HepG2 (cell line): ENCODE data around the gene STUM. TPM values are rescaled to one million over a fixed set of nuclear protein-coding genes. Genes with fewer than 3 reads are reported as not detected.

Experiments
- CHCHD3 ChIP-seq: sonication (generic); formaldehyde crosslinking; IDR thresholded peaks from 2 replicates; pipeline ENCODE4 v1.8.0; 2022; ENCODE audit warnings: mild to moderate bottlenecking, missing genetic modification reagents, moderate library complexity
- CREB3 ChIP-seq: sonication (generic); formaldehyde crosslinking; IDR thresholded peaks from 2 replicates; pipeline ENCODE4 v1.5.0; 2020; ENCODE audit warnings: missing genetic modification reagents
- DMAP1 ChIP-seq: IDR thresholded peaks from 2 replicates; pipeline ENCODE4 v1.6.1; 2016
- DPF2 ChIP-seq: sonication (generic); formaldehyde crosslinking; IDR thresholded peaks from 2 replicates; pipeline ENCODE4 v1.4.0; 2020; ENCODE audit warnings: mild to moderate bottlenecking, low read depth, missing genetic modification reagents, borderline replicate concordance
- FOXO1 ChIP-seq: sonication (generic); formaldehyde crosslinking; IDR thresholded peaks from 2 replicates; pipeline ENCODE4 v1.4.0; 2020; ENCODE audit warnings: missing genetic modification reagents
- FOXP1 ChIP-seq, 2 experiments: fragments of 450-650 bp in 1 of 2; IDR thresholded peaks; 2 replicates each; pipeline ENCODE4 v1.6.1; 2017 to 2018; ENCODE audit warnings: antibody characterized with exemption in 1 of 2
- HNF1A ChIP-seq, 2 experiments: sonication (generic) in 1 of 2; formaldehyde crosslinking in 1 of 2; IDR thresholded peaks; 2 replicates each; pipeline versions ENCODE4 v1.4.0 to v1.6.1; 2016 to 2020; ENCODE audit warnings: borderline replicate concordance in 1 of 2, low read depth in 1 of 2, mild to moderate bottlenecking in 1 of 2, missing genetic modification reagents in 1 of 2
- HOXA9 ChIP-seq: sonication (generic); formaldehyde crosslinking; IDR thresholded peaks from 2 replicates; pipeline ENCODE4 v1.8.1; 2022; ENCODE audit warnings: missing genetic modification reagents, mild to moderate bottlenecking, moderate library complexity, borderline replicate concordance
- IRF2 ChIP-seq: IDR thresholded peaks from 2 replicates; pipeline ENCODE4 v1.6.1; 2018; ENCODE audit warnings: missing genetic modification reagents, missing compliant biosample characterization
- KLF6 ChIP-seq: IDR thresholded peaks from 2 replicates; pipeline ENCODE4 v1.8.0; 2016; ENCODE audit warnings: missing biosample characterization, missing genetic modification reagents
- KMT2B ChIP-seq: IDR thresholded peaks from 2 replicates; pipeline ENCODE4 v1.6.1; 2016; ENCODE audit warnings: missing genetic modification reagents, missing compliant biosample characterization
- MED13 ChIP-seq: sonication (generic); formaldehyde crosslinking; IDR thresholded peaks from 2 replicates; pipeline ENCODE4 v1.5.0; 2020; ENCODE audit warnings: missing genetic modification reagents
- MXD3 ChIP-seq: IDR thresholded peaks from 2 replicates; pipeline ENCODE4 v1.6.1; 2016; ENCODE audit warnings: mild to moderate bottlenecking, missing biosample characterization, missing genetic modification reagents
- SMAD3 ChIP-seq: sonication (generic); formaldehyde crosslinking; IDR thresholded peaks from 2 replicates; pipeline ENCODE4 v1.4.0; 2020; ENCODE audit warnings: missing genetic modification reagents
- SRF ChIP-seq: IDR thresholded peaks from 2 replicates; pipeline ENCODE4 v1.6.1; 2011; ENCODE audit warnings: mild to moderate bottlenecking, low read depth, low read length, moderate library complexity
- TEAD3 ChIP-seq: optimal IDR thresholded peaks from 2 replicates; pipeline ENCODE3; 2016; ENCODE audit warnings: borderline replicate concordance
- TFE3 ChIP-seq: IDR thresholded peaks from 2 replicates; pipeline ENCODE4 v1.6.1; 2016
- ZBTB26 ChIP-seq: IDR thresholded peaks from 2 replicates; pipeline ENCODE4 v1.6.1; 2016; ENCODE audit warnings: missing compliant biosample characterization, missing genetic modification reagents, borderline replicate concordance
- ZFAT ChIP-seq: sonication (generic); formaldehyde crosslinking; conservative IDR thresholded peaks from 2 replicates; pipeline ENCODE4 v1.8.1; 2023; ENCODE audit warnings: missing genetic modification reagents, inconsistent platforms
- polyA plus RNA-seq, 8 experiments: library from polyadenylated mRNA; depleted of rRNA in 3 of 8; stranded (reverse) in 7 of 8; unstranded in 1 of 8; fragments of >200 nt; fragmentation: Illumina TruSeq in 4 of 8; extraction: Trizol in 4 of 8; gene quantifications; 2 replicates each; pipeline versions ENCODE4 v1.2.1 to v1.2.3, GENCODE V29; 2011 to 2016; ENCODE audit warnings: low read depth in 4 of 8, missing spikeins in 1 of 8, mixed read lengths in 1 of 8; ENCODE audit not compliant: insufficient read depth in 1 of 8
- total RNA-seq, 5 experiments: library from RNA; depleted of rRNA; stranded (reverse); fragments of >200 nt; fragmentation: Illumina TruSeq; extraction: Trizol; gene quantifications; 2 replicates each; pipeline ENCODE4 v1.2.3, GENCODE V29; 2016; ENCODE audit warnings: low read depth in 1 of 5

Gene STUM
- total and polyA plus RNA-seq, 2 of the 13 experiments (the other 11 are each of a cell fraction or from before 2014, with no cell fraction given): not detected

- TF ChIP-seq KLF6 (CRISPR knock-in tag): peak; percentile 35; the same call in 1 of the 2 replicates
- TF ChIP-seq IRF2 (CRISPR knock-in tag): peak; percentile 66
- TF ChIP-seq SMAD3: 0 out of 2 replicates have a peak, but pooled peaks have one; percentile 52
- no peak for TF ChIP-seq MED13 (CRISPR knock-in tag)
- no peak for TF ChIP-seq MXD3 (CRISPR knock-in tag)
- TF ChIP-seq DMAP1 (CRISPR knock-in tag): 0 out of 2 replicates have a peak, but pooled peaks have one; percentile 26
- TF ChIP-seq TFE3 (CRISPR knock-in tag): peak; percentile 88
- no peak for TF ChIP-seq DPF2
- TF ChIP-seq KMT2B (CRISPR knock-in tag): peak; percentile 21; the same call in 1 of the 2 replicates
- no peak for TF ChIP-seq CHCHD3 (CRISPR knock-in tag)
- TF ChIP-seq ZBTB26: peak; percentile 73
- peak; percentile 59 for TF ChIP-seq TEAD3 (CRISPR knock-in tag)
- TF ChIP-seq FOXP1 (IDR thresholded peaks at IDR 0.05): no peak
- peak; percentile 31; the same call in 1 of the 2 replicates for TF ChIP-seq FOXP1 (CRISPR knock-in tag; IDR thresholded peaks at IDR 0.05)
- TF ChIP-seq FOXO1: peak; percentile 62; the same call in 1 of the 2 replicates
- peak; percentile 64 for TF ChIP-seq HNF1A (IDR thresholded peaks at IDR 0.05; ENCODE audit: low read depth)
- TF ChIP-seq HNF1A (CRISPR knock-in tag; IDR thresholded peaks at IDR 0.05; ENCODE audit: borderline replicate concordance): peak; percentile 64; the same call in 1 of the 2 replicates
- no peak for TF ChIP-seq CREB3 (CRISPR knock-in tag)
- TF ChIP-seq ZFAT (CRISPR knock-in tag): no peak
- TF ChIP-seq HOXA9 (CRISPR knock-in tag): no peak
- no peak for TF ChIP-seq SRF
Observed at GRCh38 chr1:226542623-226543103, 5.9 kb upstream of the STUM start (continued).
